Measurements from ENCODE around the gene LEMD3. TPM values are rescaled to one million over a fixed set of nuclear protein-coding genes. Genes with fewer than 3 reads are reported as not detected.
"Not testable (repeated sequence)": the region's sequence is repeated elsewhere in the genome, so short reads cannot be mapped to it uniquely, and the experiment has no call there.

The LEMD3 gene
- polyA plus RNA-seq, 3 donors from 2014 or later: 19.0 to 44.3 (median 26.8) TPM

DNA sequence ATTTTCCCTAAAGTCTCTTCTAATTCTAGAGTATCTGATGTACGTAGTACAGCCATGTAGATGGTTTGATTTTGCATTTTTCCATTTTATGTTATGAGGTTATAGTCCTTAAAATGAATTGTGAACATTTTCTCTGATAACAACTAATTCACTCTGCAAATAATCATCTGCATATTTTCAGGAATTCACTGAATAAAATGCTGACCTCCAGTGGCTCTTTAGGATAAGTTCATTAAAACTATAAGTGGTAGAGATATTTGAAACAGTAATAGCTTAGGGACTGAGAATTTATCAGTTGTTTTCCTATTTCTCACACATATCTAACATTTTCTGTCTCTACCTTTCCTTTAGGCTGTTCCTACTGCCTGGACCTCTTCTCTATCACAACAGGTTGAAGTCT lies 113.5 kb downstream of the LEMD3 start:
- Mint-ChIP-seq H3K27me3 (ENCODE audit: low read depth in 3 of 3) (peaks cover 0 to 11% (median 6%) of the 10 kb centered on the region in 3 donors), H3K9me3 (no peaks in the 10 kb centered on the region), H3K4me1 (peaks cover 9 to 12% of the 10 kb centered on the region in 2 donors), H3K36me3 (no peaks in the 10 kb centered on the region), H3K27ac (no peak overlapping the region), H3K4me3 (no peak overlapping the region)
- DNase-seq: no peak

DNA sequence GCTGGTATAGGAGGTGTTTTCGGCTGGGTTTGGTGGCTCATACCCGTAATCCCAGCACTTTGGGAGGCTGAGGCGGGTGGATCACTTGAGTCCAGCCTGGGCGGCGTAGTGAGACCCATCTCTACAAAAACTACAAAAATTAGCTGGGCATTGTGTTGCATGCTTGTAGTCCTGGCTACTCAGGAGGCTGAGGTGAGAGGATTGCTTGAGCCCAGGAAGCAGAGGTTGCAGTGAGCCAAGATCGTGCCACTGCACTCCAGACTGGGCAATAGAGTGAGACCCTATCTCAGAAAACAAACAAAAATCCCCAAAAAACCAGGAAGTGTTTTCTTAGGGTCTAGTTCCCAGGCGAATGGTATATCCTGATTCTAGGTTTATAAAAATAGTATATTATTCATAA lies 116.1 kb downstream of the LEMD3 start:
- H3K4me1 Mint-ChIP-seq; H3K36me3 Mint-ChIP-seq; DNase-seq; H3K27ac Mint-ChIP-seq; H3K9me3 Mint-ChIP-seq; H3K4me3 Mint-ChIP-seq; H3K27me3 Mint-ChIP-seq (ENCODE audit: low read depth in 3 of 3): not testable (repeated sequence)

DNA sequence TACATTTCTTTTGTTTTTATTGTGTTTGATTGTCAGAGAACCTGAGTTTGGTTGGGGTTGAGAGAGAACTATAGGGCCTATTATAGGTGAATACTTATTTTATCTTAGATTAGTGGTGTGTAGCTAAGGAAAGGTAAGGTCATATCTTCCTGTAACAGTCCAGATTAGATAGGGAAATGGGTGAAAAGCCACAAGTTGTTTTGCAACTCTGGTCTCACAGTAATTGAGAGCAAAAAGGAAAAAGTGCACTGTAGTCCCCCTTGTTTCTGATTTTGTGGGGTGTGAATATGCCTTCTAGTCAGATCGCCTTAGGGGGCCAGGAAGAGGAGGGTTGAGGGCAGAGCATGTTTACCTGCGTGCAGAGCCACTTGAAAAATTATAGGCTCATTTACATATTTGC lies 118.0 kb downstream of the LEMD3 start:
- Mint-ChIP-seq H3K4me3 (no peak overlapping the region), H3K27ac (peak overlapping the region in 2 of 6 donors; percentile 5 to 11), H3K36me3 (no peaks in the 10 kb centered on the region), H3K9me3 (no peaks in the 10 kb centered on the region), H3K27me3 (ENCODE audit: low read depth in 3 of 3) (peaks cover 0 to 9% (median 5%) of the 10 kb centered on the region in 3 donors), H3K4me1 (peaks cover 0 to 2% of the 10 kb centered on the region in 2 donors)
- no peak for DNase-seq

DNA sequence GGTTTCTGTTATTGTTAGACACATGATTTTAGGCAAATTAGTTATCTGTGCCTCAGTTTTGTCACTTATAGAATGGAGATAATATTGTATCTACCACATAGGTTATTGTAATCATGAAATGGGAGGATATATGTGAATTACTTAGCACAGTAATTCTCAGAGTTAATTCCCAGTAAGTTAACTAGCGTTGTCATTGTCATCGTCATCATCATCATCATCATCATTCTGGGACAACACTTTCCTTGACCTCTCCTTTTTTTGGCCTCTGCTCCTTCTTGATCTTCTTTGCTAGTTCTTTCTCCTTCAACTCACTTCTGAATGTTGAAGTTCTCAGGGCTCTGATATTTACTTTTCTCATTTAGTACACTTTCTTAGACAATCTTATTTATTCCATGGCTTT lies 122.9 kb downstream of the LEMD3 start:
- peaks cover 0 to 6% of the 10 kb centered on the region in 2 donors for H3K4me1 Mint-ChIP-seq
- no peak overlapping the region for H3K4me3 Mint-ChIP-seq
- DNase-seq: no peak
- peaks cover 0 to 7% (median 4%) of the 10 kb centered on the region in 3 donors for H3K27me3 Mint-ChIP-seq (ENCODE audit: low read depth in 3 of 3)
- peaks cover 0 to 6% (median 0%) of the 10 kb centered on the region in 6 donors for H3K9me3 Mint-ChIP-seq
- H3K27ac Mint-ChIP-seq: no peak overlapping the region
- H3K36me3 Mint-ChIP-seq: no peaks in the 10 kb centered on the region

DNA sequence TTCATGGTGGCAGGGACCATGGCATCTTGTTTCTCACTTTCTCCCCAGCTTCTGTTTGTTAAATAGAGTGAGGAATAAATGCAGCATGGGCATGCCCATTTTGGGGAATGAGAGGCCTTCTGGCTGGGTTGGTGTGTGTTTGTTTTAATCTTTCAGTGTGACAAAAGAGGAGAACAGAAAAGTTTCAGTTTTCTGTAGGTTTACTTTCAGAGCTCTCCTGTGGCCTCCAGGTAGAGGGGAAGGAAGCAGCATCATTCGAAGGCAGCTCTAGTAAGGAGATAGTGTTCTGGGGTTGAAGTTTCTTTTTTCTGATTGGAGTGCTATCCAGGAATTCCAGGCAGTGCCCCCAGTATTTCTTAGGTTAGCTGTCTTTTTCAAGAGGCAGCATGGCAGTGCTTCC lies 124.4 kb downstream of the LEMD3 start:
- Mint-ChIP-seq H3K4me1 (peaks cover 0 to 4% of the 10 kb centered on the region in 2 donors), H3K36me3 (no peaks in the 10 kb centered on the region), H3K27me3 (ENCODE audit: low read depth in 3 of 3) (peaks cover 0 to 7% (median 0%) of the 10 kb centered on the region in 3 donors), H3K9me3 (peaks cover 0 to 6% (median 0%) of the 10 kb centered on the region in 6 donors), H3K27ac (no peak overlapping the region), H3K4me3 (no peak overlapping the region)
- no peak for DNase-seq

DNA sequence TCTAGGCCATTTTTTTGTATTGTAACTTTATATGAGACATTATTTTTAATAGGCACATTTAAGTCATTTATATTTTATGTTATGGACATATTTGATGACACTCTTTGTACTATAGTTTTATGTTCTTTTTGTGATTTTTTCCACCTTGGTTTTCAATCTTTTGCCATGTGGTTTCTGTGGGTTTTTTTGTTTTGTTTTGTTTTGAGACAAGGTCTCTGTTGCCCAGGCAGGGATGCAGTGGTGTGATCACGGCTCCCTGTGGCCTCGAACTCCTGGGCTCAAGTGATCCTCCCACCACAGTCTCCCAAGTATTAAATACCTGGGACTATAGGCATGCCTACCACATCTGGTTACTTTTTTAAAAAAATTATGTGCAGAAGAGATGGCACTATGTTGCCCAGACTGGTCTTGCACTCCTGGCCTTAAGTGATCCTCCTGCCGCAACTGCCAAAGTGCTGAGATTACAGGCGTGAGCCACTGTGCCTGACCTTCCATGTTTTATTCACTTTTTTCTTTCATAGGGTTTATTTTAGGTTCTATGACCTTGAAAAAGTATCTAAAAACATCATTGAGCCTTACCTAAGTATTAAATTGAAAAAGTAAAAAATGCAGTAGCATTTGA lies 125.4 kb downstream of the LEMD3 start:
- H3K36me3 Mint-ChIP-seq: no peaks in the 10 kb centered on the region
- peaks cover 0 to 6% (median 0%) of the 10 kb centered on the region in 6 donors for H3K9me3 Mint-ChIP-seq
- peak overlapping the region in 1 of 5 donors; percentile 14 for H3K4me3 Mint-ChIP-seq
- DNase-seq: peak; percentile 18 to 41 (median 33)
- H3K27ac Mint-ChIP-seq: no peak overlapping the region
- peaks cover 0 to 7% (median 0%) of the 10 kb centered on the region in 3 donors for H3K27me3 Mint-ChIP-seq (ENCODE audit: low read depth in 3 of 3)
- peaks cover 0 to 4% of the 10 kb centered on the region in 2 donors for H3K4me1 Mint-ChIP-seq

DNA sequence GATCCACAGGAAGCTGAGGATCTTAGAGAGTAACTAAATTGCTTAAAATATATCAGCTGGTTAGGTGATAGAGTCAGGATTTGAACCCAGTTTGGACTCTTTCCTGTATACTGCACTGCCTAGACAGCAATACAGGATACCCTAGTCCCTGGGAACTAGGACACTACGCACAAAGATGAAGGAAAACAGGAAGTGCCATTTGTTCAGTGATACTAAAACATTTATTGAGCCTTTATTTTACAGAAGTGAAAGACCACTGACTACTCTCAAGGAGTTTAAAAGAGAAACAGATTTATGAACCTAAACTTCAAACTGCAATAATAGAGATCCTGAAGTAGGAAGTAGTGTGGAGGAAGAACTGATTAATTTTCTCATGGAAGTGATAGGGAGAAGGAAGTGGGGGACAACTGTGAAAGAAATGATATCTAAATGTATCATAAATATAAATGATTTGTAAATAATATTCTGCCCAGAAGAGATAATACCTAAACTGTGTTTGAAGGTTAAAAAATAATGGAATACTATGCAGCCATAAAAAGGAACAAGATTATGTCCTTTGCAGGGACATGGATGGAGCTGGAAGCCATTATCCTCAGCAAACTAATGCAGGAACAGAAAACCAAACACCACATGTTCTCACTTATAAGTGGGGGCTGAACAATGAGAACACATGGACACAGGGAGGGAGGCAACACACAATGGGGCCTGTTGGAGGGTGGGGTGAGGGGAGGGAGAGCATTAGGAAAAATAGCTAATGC lies 127.3 kb downstream of the LEMD3 start:
- Mint-ChIP-seq H3K27me3 (ENCODE audit: low read depth in 3 of 3) (peaks cover 0 to 2% (median 0%) of the 10 kb centered on the region in 3 donors), H3K27ac (no peak overlapping the region), H3K9me3 (peaks cover 0 to 6% (median 0%) of the 10 kb centered on the region in 6 donors), H3K36me3 (no peaks in the 10 kb centered on the region), H3K4me3 (no peak overlapping the region), H3K4me1 (peaks cover 0 to 4% of the 10 kb centered on the region in 2 donors)
- no peak for DNase-seq

Other genes with a start within 250 kb of the LEMD3 start
- not detected for gene WIF1, start 48.3 kb upstream of the LEMD3 start, polyA plus RNA-seq
- 1 to 10 TPM; 3.0 to 4.6 (median 3.2) TPM for gene MSRB3, start 109.1 kb downstream of the LEMD3 start, polyA plus RNA-seq

Data from immature natural killer cell (primary cell).